SK-N-SH (cell line): ENCODE results near the gene DRD4. TPM values are rescaled to one million over a fixed set of nuclear protein-coding genes. Genes with fewer than 3 reads are reported as not detected.

Source experiments
- CTCF ChIA-PET: fragments of 300-600, 350-600 bp; formaldehyde crosslinking; extraction: SDS; loops from one replicate; lab custom pipeline; 2021; lab: Yijun Ruan, JAX
- POLR2A ChIA-PET: fragments of 350-600 bp; sonication (Branson Sonifier 250); formaldehyde crosslinking; extraction: SDS; loops from one replicate; lab custom pipeline; 2020; ENCODE audit warnings: antibody characterized with exemption, inconsistent platforms; lab: Yijun Ruan, JAX
- DNase-seq: peaks from one replicate; pipeline ENCODE4 v3.0.0; 2012
- H2AFZ ChIP-seq: fragments of 200-600 bp; sonication (generic); 2 replicates; pipeline ENCODE4 v1.8.1; 2016; ENCODE audit warnings: antibody characterized with exemption, mild to moderate bottlenecking, low read depth
- H3F3A ChIP-seq: fragments of 200-600 bp; sonication (generic); replicated peaks from 2 replicates; pipeline ENCODE3; 2016; ENCODE audit warnings: antibody characterized with exemption, mild to moderate bottlenecking; ENCODE audit not compliant: insufficient read depth
- H3K27ac ChIP-seq, 2 experiments: fragments of 200-500 bp in 1 of 2; fragments of 200-600 bp in 1 of 2; sonication (Bioruptor generic) in 1 of 2; sonication (generic), shearing (Covaris generic) in 1 of 2; 2 replicates each; pipeline versions ENCODE4 v1.5.1 to v1.6.1; 2014 to 2016; ENCODE audit warnings: low read depth in 2 of 2, inconsistent platforms in 1 of 2, low read length in 1 of 2, mild to moderate bottlenecking in 1 of 2, mixed read lengths in 1 of 2
- H3K27me3 ChIP-seq: fragments of 200-600 bp; sonication (generic), shearing (Covaris generic); 2 replicates; pipeline ENCODE4 v1.6.1; 2016; ENCODE audit warnings: mixed run types; ENCODE audit not compliant: insufficient read depth
- H3K36me3 ChIP-seq, 2 experiments: fragments of 200-500 bp in 1 of 2; fragments of 200-600 bp in 1 of 2; sonication (Bioruptor generic) in 1 of 2; sonication (generic) in 1 of 2; replicated peaks in 1 of 2; 2 replicates each; pipeline versions ENCODE3 to v1.5.1; 2014 to 2016; ENCODE audit warnings: low read length in 1 of 2, mild to moderate bottlenecking in 1 of 2; ENCODE audit not compliant: insufficient read depth in 2 of 2, control insufficient read depth in 1 of 2
- H3K4me1 ChIP-seq, 2 experiments: fragments of 200-500 bp in 1 of 2; fragments of 200-600 bp in 1 of 2; sonication (Bioruptor generic) in 1 of 2; sonication (generic), shearing (Covaris generic) in 1 of 2; 2 replicates each; pipeline versions ENCODE4 v1.5.1 to v1.6.1; 2014 to 2016; ENCODE audit warnings: low read depth in 1 of 2, low read length in 1 of 2, mixed run types in 1 of 2; ENCODE audit not compliant: insufficient read depth in 2 of 2, control insufficient read depth in 1 of 2
- H3K4me2 ChIP-seq: fragments of 200-600 bp; sonication (generic), shearing (Covaris generic); 2 replicates; pipeline ENCODE4 v1.6.1; 2017; ENCODE audit warnings: mixed run types
- H3K4me3 ChIP-seq, 2 experiments: fragments of 200-500 bp in 1 of 2; fragments of 200-600 bp in 1 of 2; sonication (Bioruptor generic) in 1 of 2; sonication (generic), shearing (Covaris generic) in 1 of 2; 2 replicates each; pipeline versions ENCODE4 v1.5.1 to v1.8.1; 2014 to 2016; ENCODE audit warnings: low read depth in 2 of 2, inconsistent platforms in 1 of 2, low read length in 1 of 2, mild to moderate bottlenecking in 1 of 2, mixed read lengths in 1 of 2, moderate library complexity in 1 of 2
- H3K79me2 ChIP-seq: fragments of 200-600 bp; sonication (generic); 2 replicates; pipeline ENCODE4 v1.8.1; 2017; ENCODE audit warnings: mild to moderate bottlenecking; ENCODE audit not compliant: insufficient read depth
- H3K9ac ChIP-seq: fragments of 200-600 bp; sonication (generic); 2 replicates; pipeline ENCODE4 v1.6.1; 2017; ENCODE audit warnings: mixed run types
- H3K9me2 ChIP-seq: fragments of 200-600 bp; sonication (generic); 2 replicates; pipeline ENCODE4 v1.6.1; 2017; ENCODE audit warnings: mixed run types
- H3K9me3 ChIP-seq: fragments of 200-600 bp; sonication (generic); 2 replicates; pipeline ENCODE4 v1.6.1; 2017; ENCODE audit warnings: mixed run types, mild to moderate bottlenecking, moderate library complexity
- H4K20me1 ChIP-seq: fragments of 200-600 bp; sonication (generic); 2 replicates; pipeline ENCODE4 v1.6.1; 2017; ENCODE audit warnings: mild to moderate bottlenecking, mixed run types; ENCODE audit not compliant: insufficient read depth
- ELF1 ChIP-seq: IDR thresholded peaks from 2 replicates; pipeline ENCODE4 v1.4.0; 2012
- EP300 ChIP-seq, 2 experiments: IDR thresholded peaks; 2 replicates each; pipeline versions ENCODE4 v1.4.0 to v1.6.1; 2012; ENCODE audit warnings: borderline replicate concordance in 1 of 2, low read depth in 1 of 2, low read length in 1 of 2
- EZH2phosphoT487 ChIP-seq: fragments of 200-600 bp; sonication (generic); IDR thresholded peaks from 2 replicates; pipeline ENCODE4 v1.6.1; 2017; ENCODE audit warnings: low read depth, mixed run types, mild to moderate bottlenecking, antibody characterized with exemption, moderate library complexity, borderline replicate concordance
- FOSL2 ChIP-seq: IDR thresholded peaks from 2 replicates; pipeline ENCODE4 v1.4.0; 2012; ENCODE audit warnings: low read depth, mild to moderate bottlenecking, moderate library complexity, borderline replicate concordance
- FOXM1 ChIP-seq: IDR thresholded peaks from 2 replicates; pipeline ENCODE4 v1.4.0; 2012; ENCODE audit warnings: low read depth, mild to moderate bottlenecking
- GABPA ChIP-seq: IDR thresholded peaks from 2 replicates; pipeline ENCODE4 v1.4.0; 2012; ENCODE audit warnings: low read depth, mild to moderate bottlenecking
- GATA2 ChIP-seq: sonication (generic); formaldehyde crosslinking; IDR thresholded peaks from 2 replicates; pipeline ENCODE4 v1.5.0; 2020; ENCODE audit warnings: mild to moderate bottlenecking, missing genetic modification reagents
- IRF3 ChIP-seq: fragments of 150-350 bp; IDR thresholded peaks from 2 replicates; pipeline ENCODE4 v1.6.1; 2016; ENCODE audit warnings: mild to moderate bottlenecking, low read depth, low read length
- MAX ChIP-seq: IDR thresholded peaks from 2 replicates; pipeline ENCODE4 v1.4.0; 2012; ENCODE audit warnings: low read depth
- MEF2A ChIP-seq: IDR thresholded peaks from 2 replicates; pipeline ENCODE4 v1.4.0; 2012; ENCODE audit warnings: low read depth, borderline replicate concordance
- NFIC ChIP-seq: IDR thresholded peaks from 2 replicates; pipeline ENCODE4 v1.4.0; 2012; ENCODE audit warnings: borderline replicate concordance
- RAD21 ChIP-seq: IDR thresholded peaks from 2 replicates; pipeline ENCODE4 v1.6.1; 2012; ENCODE audit warnings: mild to moderate bottlenecking, low read length
- RCOR1 ChIP-seq: fragments of 150-350 bp; IDR thresholded peaks from 2 replicates; pipeline ENCODE4 v1.6.1; 2017; ENCODE audit warnings: antibody characterized with exemption, low read length
- SIN3A ChIP-seq: IDR thresholded peaks from 2 replicates; pipeline ENCODE4 v1.6.1; 2012; ENCODE audit warnings: low read depth, mild to moderate bottlenecking, low read length, moderate library complexity, borderline replicate concordance
- TAF1 ChIP-seq: IDR thresholded peaks from 2 replicates; pipeline ENCODE4 v1.6.1; 2012; ENCODE audit warnings: low read depth, mild to moderate bottlenecking, low read length, moderate library complexity, borderline replicate concordance
- TCF12 ChIP-seq: IDR thresholded peaks from 2 replicates; pipeline ENCODE4 v1.4.0; 2012
- TEAD4 ChIP-seq: IDR thresholded peaks from 2 replicates; pipeline ENCODE4 v1.4.0; 2012; ENCODE audit warnings: mild to moderate bottlenecking, borderline replicate concordance; ENCODE audit not compliant: insufficient read depth
- USF1 ChIP-seq: IDR thresholded peaks from 2 replicates; pipeline ENCODE4 v1.4.0; 2012; ENCODE audit warnings: low read depth, borderline replicate concordance
- YY1 ChIP-seq: IDR thresholded peaks from 2 replicates; pipeline ENCODE4 v1.4.0; 2012; ENCODE audit warnings: low read depth, mild to moderate bottlenecking
- WGBS: methylation state at CpG from one replicate; pipeline ENCODE4 v1.1.6; 2017; ENCODE audit warnings: low lambda C conversion rate; 5-methylcytosine and 5-hydroxymethylcytosine counted together
- polyA plus RNA-seq, 3 experiments: library from polyadenylated mRNA; depleted of rRNA; stranded (reverse); fragments of >200 nt; gene quantifications; 2 replicates each; pipeline ENCODE4 v1.2.3, GENCODE V29; 2012
- TF ChIP-seq, protein P1 (sequence below): IDR thresholded peaks from 2 replicates; pipeline ENCODE4 v1.6.1; 2012; ENCODE audit warnings: mild to moderate bottlenecking, low read depth, low read length, moderate library complexity
- TF ChIP-seq, protein P2 (sequence below): fragments of 150-350 bp; IDR thresholded peaks from 2 replicates; pipeline ENCODE4 v1.6.1; 2017; ENCODE audit warnings: antibody characterized with exemption, low read length, low read depth, borderline replicate concordance

The DRD4 gene
- polyA plus RNA-seq, 1 of the 3 experiments (the other 2 are of a cell fraction) = not detected

GRCh38 chr11:607971-608659 is 29.0 kb upstream of the DRD4 start (continued):
- TF ChIP-seq, protein P1, sequence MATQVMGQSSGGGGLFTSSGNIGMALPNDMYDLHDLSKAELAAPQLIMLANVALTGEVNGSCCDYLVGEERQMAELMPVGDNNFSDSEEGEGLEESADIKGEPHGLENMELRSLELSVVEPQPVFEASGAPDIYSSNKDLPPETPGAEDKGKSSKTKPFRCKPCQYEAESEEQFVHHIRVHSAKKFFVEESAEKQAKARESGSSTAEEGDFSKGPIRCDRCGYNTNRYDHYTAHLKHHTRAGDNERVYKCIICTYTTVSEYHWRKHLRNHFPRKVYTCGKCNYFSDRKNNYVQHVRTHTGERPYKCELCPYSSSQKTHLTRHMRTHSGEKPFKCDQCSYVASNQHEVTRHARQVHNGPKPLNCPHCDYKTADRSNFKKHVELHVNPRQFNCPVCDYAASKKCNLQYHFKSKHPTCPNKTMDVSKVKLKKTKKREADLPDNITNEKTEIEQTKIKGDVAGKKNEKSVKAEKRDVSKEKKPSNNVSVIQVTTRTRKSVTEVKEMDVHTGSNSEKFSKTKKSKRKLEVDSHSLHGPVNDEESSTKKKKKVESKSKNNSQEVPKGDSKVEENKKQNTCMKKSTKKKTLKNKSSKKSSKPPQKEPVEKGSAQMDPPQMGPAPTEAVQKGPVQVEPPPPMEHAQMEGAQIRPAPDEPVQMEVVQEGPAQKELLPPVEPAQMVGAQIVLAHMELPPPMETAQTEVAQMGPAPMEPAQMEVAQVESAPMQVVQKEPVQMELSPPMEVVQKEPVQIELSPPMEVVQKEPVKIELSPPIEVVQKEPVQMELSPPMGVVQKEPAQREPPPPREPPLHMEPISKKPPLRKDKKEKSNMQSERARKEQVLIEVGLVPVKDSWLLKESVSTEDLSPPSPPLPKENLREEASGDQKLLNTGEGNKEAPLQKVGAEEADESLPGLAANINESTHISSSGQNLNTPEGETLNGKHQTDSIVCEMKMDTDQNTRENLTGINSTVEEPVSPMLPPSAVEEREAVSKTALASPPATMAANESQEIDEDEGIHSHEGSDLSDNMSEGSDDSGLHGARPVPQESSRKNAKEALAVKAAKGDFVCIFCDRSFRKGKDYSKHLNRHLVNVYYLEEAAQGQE = no peak
- no peak for TF ChIP-seq RCOR1
- TF ChIP-seq FOSL2 = no peak
- no peak for TF ChIP-seq GATA2 (CRISPR knock-in tag)
- TF ChIP-seq YY1 = no peak

- no peaks in the 10 kb centered on the region for H3K9me3 ChIP-seq
- H2AFZ ChIP-seq = no peak overlapping the region
- peaks cover 29% of the 10 kb centered on the region for H4K20me1 ChIP-seq
- H3K4me3 ChIP-seq = no peak overlapping the region
- CTCF ChIA-PET = interaction anchor here (0.7 kb wide), 1 partner anchor 19 kb away, joined by 3 read pairs; no protein-coding TSS in a partner anchor
- peaks cover 6% of the 10 kb centered on the region for H3F3A ChIP-seq
- POLR2A ChIA-PET = interaction anchor here (1.2 kb wide), 1 partner anchor 23 kb away, joined by 3 read pairs; no protein-coding TSS in a partner anchor
- H3K79me2 ChIP-seq = peaks cover 7% of the 10 kb centered on the region; the same call in 1 of the 2 replicates
- no peak overlapping the region for H3K27ac ChIP-seq
- TF ChIP-seq ELF1 = no peak
- TF ChIP-seq MAX = no peak
- TF ChIP-seq FOXM1 = no peak
- TF ChIP-seq USF1 = no peak
- TF ChIP-seq EP300 (IDR thresholded peaks at IDR 0.05; ENCODE audit: borderline replicate concordance in 1 of 2, low read depth in 1 of 2, low read length in 1 of 2) = no peak
- no peak for TF ChIP-seq IRF3
- TF ChIP-seq MEF2A = no peak
- no peak for TF ChIP-seq TEAD4
- no peak for TF ChIP-seq EZH2phosphoT487
- no peak for TF ChIP-seq YY1
- TF ChIP-seq, protein P2, sequence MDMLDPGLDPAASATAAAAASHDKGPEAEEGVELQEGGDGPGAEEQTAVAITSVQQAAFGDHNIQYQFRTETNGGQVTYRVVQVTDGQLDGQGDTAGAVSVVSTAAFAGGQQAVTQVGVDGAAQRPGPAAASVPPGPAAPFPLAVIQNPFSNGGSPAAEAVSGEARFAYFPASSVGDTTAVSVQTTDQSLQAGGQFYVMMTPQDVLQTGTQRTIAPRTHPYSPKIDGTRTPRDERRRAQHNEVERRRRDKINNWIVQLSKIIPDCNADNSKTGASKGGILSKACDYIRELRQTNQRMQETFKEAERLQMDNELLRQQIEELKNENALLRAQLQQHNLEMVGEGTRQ = no peak
- no peak for TF ChIP-seq NFIC
- TF ChIP-seq RAD21 = no peak
- TF ChIP-seq SIN3A = no peak
- no peak for TF ChIP-seq TAF1
- TF ChIP-seq TCF12 = no peak
- no peak for TF ChIP-seq GABPA
- TF ChIP-seq, all 33 proteins: peak for 0
- 95% methylated on average over 18 of the region's 28 CpGs for WGBS
- no peak overlapping the region for H3K9ac ChIP-seq
- H3K36me3 ChIP-seq = peaks cover 38 to 91% of the 10 kb centered on the region in 2 experiments
- H3K27me3 ChIP-seq = no peaks in the 10 kb centered on the region
- DNase-seq = no peak
- no peaks in the 10 kb centered on the region for H3K9me2 ChIP-seq
- H3K4me2 ChIP-seq = no peak overlapping the region
- peaks cover 4 to 14% of the 10 kb centered on the region in 2 experiments; a peak in 1 of 4 replicates for H3K4me1 ChIP-seq
These were observed 28.2 kb upstream of the DRD4 start for GRCh38 chr11:608791-609251.
